Neural cell (in vitro differentiated cells): ENCODE measurements around the gene EXD3. TPM values are rescaled to one million over a fixed set of nuclear protein-coding genes. Genes with fewer than 3 reads are reported as not detected.

Experiments
- H2AFZ ChIP-seq: fragments of 200-600, 300-800 bp; sonication (generic), shearing (Covaris generic); 2 replicates; pipeline ENCODE4 v1.6.0; 2014; ENCODE audit warnings: low read depth, mild to moderate bottlenecking, antibody characterized with exemption, low read length, moderate library complexity
- H3F3A ChIP-seq: fragments of 200-600 bp; shearing (Covaris generic); 2 replicates; pipeline ENCODE4 v1.6.1; 2016; ENCODE audit warnings: mild to moderate bottlenecking, moderate library complexity, mixed read lengths, antibody characterized with exemption, low read length; ENCODE audit not compliant: insufficient read depth, poor library complexity, severe bottlenecking
- H3K27ac ChIP-seq: fragments of 200-600, 300-800 bp; sonication (generic), shearing (Covaris generic); 2 replicates; pipeline ENCODE4 v1.5.1; 2014; ENCODE audit warnings: mild to moderate bottlenecking, low read length, moderate library complexity
- H3K27me3 ChIP-seq: fragments of 300-800, 200-600 bp; sonication (generic), shearing (Covaris generic); 2 replicates; pipeline ENCODE4 v1.6.0; 2014; ENCODE audit warnings: mild to moderate bottlenecking, low read depth, low read length, moderate library complexity; ENCODE audit not compliant: insufficient read depth
- H3K36me3 ChIP-seq: fragments of 300-800, 200-600 bp; sonication (generic), shearing (Covaris generic); 2 replicates; pipeline ENCODE4 v1.5.1; 2014; ENCODE audit warnings: mild to moderate bottlenecking, antibody characterized with exemption, low read length, moderate library complexity; ENCODE audit not compliant: insufficient read depth
- H3K4me2 ChIP-seq: fragments of 300-800, 200-600 bp; sonication (generic), shearing (Covaris generic); 2 replicates; pipeline ENCODE4 v1.6.0; 2014; ENCODE audit warnings: mild to moderate bottlenecking, low read length
- H3K4me3 ChIP-seq: fragments of 300-800, 200-600 bp; sonication (generic), shearing (Covaris generic); 2 replicates; pipeline ENCODE4 v1.5.1; 2014; ENCODE audit warnings: mild to moderate bottlenecking, low read length, moderate library complexity
- H3K79me2 ChIP-seq: fragments of 200-600 bp; shearing (Covaris generic); replicated peaks from 2 replicates; pipeline ENCODE4 v1.6.0; 2014; ENCODE audit warnings: mild to moderate bottlenecking, low read length, moderate library complexity; ENCODE audit not compliant: insufficient read depth
- H3K9ac ChIP-seq: fragments of 300-800, 200-600 bp; sonication (generic), shearing (Covaris generic); 2 replicates; pipeline ENCODE4 v1.6.1; 2016; ENCODE audit warnings: mild to moderate bottlenecking, low read length, mixed read lengths
- H3K9me2 ChIP-seq: fragments of 200-600 bp; shearing (Covaris generic); 2 replicates; pipeline ENCODE4 v1.6.1; 2016; ENCODE audit warnings: mild to moderate bottlenecking, low read length, mixed read lengths; ENCODE audit not compliant: insufficient read depth
- H3K9me3 ChIP-seq: fragments of 200-600, 300-800 bp; sonication (generic), shearing (Covaris generic); 2 replicates; pipeline ENCODE4 v1.6.1; 2016; ENCODE audit warnings: mild to moderate bottlenecking, mixed run types, low read length, moderate library complexity, mixed read lengths
- H4K20me1 ChIP-seq: fragments of 200-600 bp; shearing (Covaris generic); 2 replicates; pipeline ENCODE4 v1.6.1; 2016; ENCODE audit warnings: mild to moderate bottlenecking, mixed run types; ENCODE audit not compliant: insufficient read depth
- EP300 ChIP-seq: fragments of 450-650 bp; conservative IDR thresholded peaks from 2 replicates; pipeline ENCODE4 v1.6.1; 2014; ENCODE audit warnings: antibody characterized with exemption, mild to moderate bottlenecking, moderate library complexity; ENCODE audit not compliant: poor library complexity, severe bottlenecking
- EZH2 ChIP-seq: fragments of 200-600, 300-800 bp; shearing (Covaris generic), sonication (generic); IDR thresholded peaks from 2 replicates; pipeline ENCODE4 v1.6.1; 2014; ENCODE audit warnings: antibody characterized with exemption, low read length, borderline replicate concordance, mild to moderate bottlenecking; ENCODE audit not compliant: insufficient read depth, poor library complexity, severe bottlenecking
- MXI1 ChIP-seq: fragments of 450-650 bp; conservative IDR thresholded peaks from 2 replicates; pipeline ENCODE4 v1.6.1; 2014; ENCODE audit warnings: antibody characterized with exemption, mild to moderate bottlenecking; ENCODE audit not compliant: poor library complexity, severe bottlenecking
- POLR2AphosphoS5 ChIP-seq: IDR thresholded peaks from 2 replicates; pipeline ENCODE4 v1.6.1; 2012
- RAD21 ChIP-seq: fragments of 450-650 bp; conservative IDR thresholded peaks from 2 replicates; pipeline ENCODE4 v1.6.1; 2014; ENCODE audit warnings: antibody characterized with exemption, mild to moderate bottlenecking, moderate library complexity
- SMC3 ChIP-seq: fragments of 450-650 bp; conservative IDR thresholded peaks from 2 replicates; pipeline ENCODE4 v1.6.1; 2014; ENCODE audit warnings: antibody characterized with exemption, mild to moderate bottlenecking, moderate library complexity; ENCODE audit not compliant: poor library complexity
- TAF1 ChIP-seq: IDR thresholded peaks from 2 replicates; pipeline ENCODE4 v1.6.1; 2012; ENCODE audit warnings: low read depth
- polyA plus RNA-seq: library from polyadenylated mRNA; depleted of rRNA; stranded (reverse); fragments of >200 nt; gene quantifications from 2 replicates; pipeline ENCODE4 v1.2.3, GENCODE V29; 2014
- TF ChIP-seq, protein P1 (sequence below): fragments of 450-650 bp; IDR thresholded peaks from 2 replicates; pipeline ENCODE4 v1.5.1; 2014; ENCODE audit warnings: antibody characterized with exemption, mild to moderate bottlenecking, moderate library complexity; ENCODE audit not compliant: poor library complexity, severe bottlenecking
- TF ChIP-seq, protein P2 (sequence below): IDR thresholded peaks from 2 replicates; pipeline ENCODE4 v1.6.1; 2012; ENCODE audit warnings: borderline replicate concordance

Gene EXD3
- polyA plus RNA-seq, 1 donor from 2014 or later: 32.9 TPM

DNA sequence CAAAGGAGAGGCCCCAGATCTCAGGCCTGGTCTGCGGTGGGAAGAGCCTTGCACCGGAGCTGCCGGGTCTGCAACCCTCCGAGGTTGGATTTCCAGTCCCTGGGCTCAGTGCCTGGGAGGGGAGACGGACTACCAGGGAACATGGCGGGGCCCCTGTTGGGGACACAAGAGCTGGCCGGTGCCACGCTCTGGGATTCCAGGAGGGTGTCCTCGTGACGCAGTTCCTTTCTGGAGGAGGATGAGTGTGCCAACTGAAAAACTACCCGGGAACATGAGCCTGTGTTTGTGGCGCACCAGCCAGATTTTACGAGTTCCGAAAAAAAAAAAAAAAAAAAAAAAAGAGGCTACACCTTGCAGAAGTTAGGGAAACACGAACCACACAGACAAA, 129.9 kb downstream of the EXD3 start:
- Histone ChIP-seq H2AFZ (no peak overlapping the region), H3K9me2 (no peaks in the 10 kb centered on the region), H3K27me3 (no peaks in the 10 kb centered on the region), H3K79me2 (no peaks in the 10 kb centered on the region), H3K9ac (no peak overlapping the region), H3K9me3 (no peaks in the 10 kb centered on the region), H3K36me3 (no peaks in the 10 kb centered on the region), H4K20me1 (no peaks in the 10 kb centered on the region), H3K4me3 (no peak overlapping the region), H3K4me2 (no peak overlapping the region), H3K27ac (no peak overlapping the region), H3F3A (no peaks in the 10 kb centered on the region)
- TF ChIP-seq EP300 (no peak), RAD21 (no peak), MXI1 (no peak), EZH2 (no peak), POLR2AphosphoS5 (no peak), SMC3 (no peak), TAF1 (no peak)
- TF ChIP-seq, protein P1, sequence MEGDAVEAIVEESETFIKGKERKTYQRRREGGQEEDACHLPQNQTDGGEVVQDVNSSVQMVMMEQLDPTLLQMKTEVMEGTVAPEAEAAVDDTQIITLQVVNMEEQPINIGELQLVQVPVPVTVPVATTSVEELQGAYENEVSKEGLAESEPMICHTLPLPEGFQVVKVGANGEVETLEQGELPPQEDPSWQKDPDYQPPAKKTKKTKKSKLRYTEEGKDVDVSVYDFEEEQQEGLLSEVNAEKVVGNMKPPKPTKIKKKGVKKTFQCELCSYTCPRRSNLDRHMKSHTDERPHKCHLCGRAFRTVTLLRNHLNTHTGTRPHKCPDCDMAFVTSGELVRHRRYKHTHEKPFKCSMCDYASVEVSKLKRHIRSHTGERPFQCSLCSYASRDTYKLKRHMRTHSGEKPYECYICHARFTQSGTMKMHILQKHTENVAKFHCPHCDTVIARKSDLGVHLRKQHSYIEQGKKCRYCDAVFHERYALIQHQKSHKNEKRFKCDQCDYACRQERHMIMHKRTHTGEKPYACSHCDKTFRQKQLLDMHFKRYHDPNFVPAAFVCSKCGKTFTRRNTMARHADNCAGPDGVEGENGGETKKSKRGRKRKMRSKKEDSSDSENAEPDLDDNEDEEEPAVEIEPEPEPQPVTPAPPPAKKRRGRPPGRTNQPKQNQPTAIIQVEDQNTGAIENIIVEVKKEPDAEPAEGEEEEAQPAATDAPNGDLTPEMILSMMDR: no peak
- TF ChIP-seq, protein P2, sequence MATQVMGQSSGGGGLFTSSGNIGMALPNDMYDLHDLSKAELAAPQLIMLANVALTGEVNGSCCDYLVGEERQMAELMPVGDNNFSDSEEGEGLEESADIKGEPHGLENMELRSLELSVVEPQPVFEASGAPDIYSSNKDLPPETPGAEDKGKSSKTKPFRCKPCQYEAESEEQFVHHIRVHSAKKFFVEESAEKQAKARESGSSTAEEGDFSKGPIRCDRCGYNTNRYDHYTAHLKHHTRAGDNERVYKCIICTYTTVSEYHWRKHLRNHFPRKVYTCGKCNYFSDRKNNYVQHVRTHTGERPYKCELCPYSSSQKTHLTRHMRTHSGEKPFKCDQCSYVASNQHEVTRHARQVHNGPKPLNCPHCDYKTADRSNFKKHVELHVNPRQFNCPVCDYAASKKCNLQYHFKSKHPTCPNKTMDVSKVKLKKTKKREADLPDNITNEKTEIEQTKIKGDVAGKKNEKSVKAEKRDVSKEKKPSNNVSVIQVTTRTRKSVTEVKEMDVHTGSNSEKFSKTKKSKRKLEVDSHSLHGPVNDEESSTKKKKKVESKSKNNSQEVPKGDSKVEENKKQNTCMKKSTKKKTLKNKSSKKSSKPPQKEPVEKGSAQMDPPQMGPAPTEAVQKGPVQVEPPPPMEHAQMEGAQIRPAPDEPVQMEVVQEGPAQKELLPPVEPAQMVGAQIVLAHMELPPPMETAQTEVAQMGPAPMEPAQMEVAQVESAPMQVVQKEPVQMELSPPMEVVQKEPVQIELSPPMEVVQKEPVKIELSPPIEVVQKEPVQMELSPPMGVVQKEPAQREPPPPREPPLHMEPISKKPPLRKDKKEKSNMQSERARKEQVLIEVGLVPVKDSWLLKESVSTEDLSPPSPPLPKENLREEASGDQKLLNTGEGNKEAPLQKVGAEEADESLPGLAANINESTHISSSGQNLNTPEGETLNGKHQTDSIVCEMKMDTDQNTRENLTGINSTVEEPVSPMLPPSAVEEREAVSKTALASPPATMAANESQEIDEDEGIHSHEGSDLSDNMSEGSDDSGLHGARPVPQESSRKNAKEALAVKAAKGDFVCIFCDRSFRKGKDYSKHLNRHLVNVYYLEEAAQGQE: no peak

DNA sequence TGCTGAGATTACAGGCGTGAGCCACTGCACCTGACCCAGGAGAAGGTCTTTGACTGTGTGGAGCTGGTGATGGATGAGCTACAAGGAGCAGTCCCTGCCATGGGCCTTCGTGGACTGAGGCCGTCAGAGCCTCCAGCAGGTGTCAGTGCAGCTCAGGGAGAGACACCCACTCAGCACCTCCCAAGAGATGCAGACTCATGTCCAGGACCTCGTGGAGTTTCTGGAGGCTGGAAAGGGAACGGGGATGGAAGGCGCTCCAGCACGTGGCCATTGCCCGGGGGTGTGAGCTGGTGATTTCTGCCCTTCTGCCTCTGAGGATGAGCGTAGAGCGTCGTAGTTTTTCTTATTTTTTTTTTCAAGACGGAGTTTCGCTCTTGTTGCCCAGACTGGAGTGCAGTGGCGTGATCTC, 136.0 kb downstream of the EXD3 start:
- no peaks in the 10 kb centered on the region for H3K27me3 ChIP-seq
- TF ChIP-seq RAD21 (no peak), TAF1 (no peak), EP300 (no peak), SMC3 (no peak), POLR2AphosphoS5 (no peak), EZH2 (no peak), MXI1 (no peak)
- TF ChIP-seq, protein P1: no peak
- TF ChIP-seq, protein P2: no peak
- H3K79me2 ChIP-seq: no peaks in the 10 kb centered on the region
- no peaks in the 10 kb centered on the region for H3K36me3 ChIP-seq
- no peaks in the 10 kb centered on the region for H3K9me3 ChIP-seq
- no peaks in the 10 kb centered on the region for H3K9me2 ChIP-seq
- H4K20me1 ChIP-seq: no peaks in the 10 kb centered on the region
- no peak overlapping the region for H3K4me3 ChIP-seq
- H3F3A ChIP-seq: no peaks in the 10 kb centered on the region
- H3K9ac ChIP-seq: no peak overlapping the region
- no peak overlapping the region for H3K4me2 ChIP-seq
- no peak overlapping the region for H2AFZ ChIP-seq
- H3K27ac ChIP-seq: no peak overlapping the region
